ENCODE measurements around the gene ACADS. TPM values are rescaled to one million over a fixed set of nuclear protein-coding genes. Genes with fewer than 3 reads are reported as not detected.

Gene ACADS
- total RNA-seq, 1 donor from 2014 or later: 5.9 TPM

GRCh38 chr12:120738252-120739030 lies 12.8 kb downstream of the ACADS start:
- no peaks in the 10 kb centered on the region for H3K4me1 Mint-ChIP-seq
- peaks cover 7% of the 10 kb centered on the region for H3K36me3 Mint-ChIP-seq (ENCODE audit: low read depth)
- no peak overlapping the region for H3K27ac Mint-ChIP-seq (ENCODE audit: unreplicated experiment)
- no peaks in the 10 kb centered on the region for H3K9me3 Mint-ChIP-seq
- no peak overlapping the region for H3K4me3 Mint-ChIP-seq
- H3K27me3 Mint-ChIP-seq (ENCODE audit: low read depth): no peaks in the 10 kb centered on the region
- DNase-seq (ENCODE audit: low read depth, low spot score): no peak
- no peak for TF ChIP-seq CTCF (conservative IDR thresholded peaks at IDR 0.05)

GRCh38 chr12:120739031-120739762 lies 13.6 kb downstream of the ACADS start:
- no peak for TF ChIP-seq CTCF (conservative IDR thresholded peaks at IDR 0.05)
- Mint-ChIP-seq H3K27ac (ENCODE audit: unreplicated experiment) (no peak overlapping the region), H3K4me1 (no peaks in the 10 kb centered on the region), H3K4me3 (no peak overlapping the region), H3K36me3 (ENCODE audit: low read depth) (peaks cover 2% of the 10 kb centered on the region), H3K27me3 (ENCODE audit: low read depth) (no peaks in the 10 kb centered on the region), H3K9me3 (no peaks in the 10 kb centered on the region)
- no peak for DNase-seq (ENCODE audit: low read depth, low spot score)

- Mint-ChIP-seq H3K36me3 (ENCODE audit: low read depth) (no peaks in the 10 kb centered on the region), H3K4me1 (no peaks in the 10 kb centered on the region), H3K27ac (ENCODE audit: unreplicated experiment) (no peak overlapping the region), H3K4me3 (no peak overlapping the region), H3K9me3 (no peaks in the 10 kb centered on the region), H3K27me3 (ENCODE audit: low read depth) (no peaks in the 10 kb centered on the region)
- no peak for DNase-seq (ENCODE audit: low read depth, low spot score)
- no peak for TF ChIP-seq CTCF (conservative IDR thresholded peaks at IDR 0.05)
Observed at GRCh38 chr12:120739821-120740613, 14.4 kb downstream of the ACADS start.

- Mint-ChIP-seq H3K27ac (ENCODE audit: unreplicated experiment) (no peak overlapping the region), H3K27me3 (ENCODE audit: low read depth) (no peaks in the 10 kb centered on the region), H3K36me3 (ENCODE audit: low read depth) (no peaks in the 10 kb centered on the region), H3K9me3 (no peaks in the 10 kb centered on the region), H3K4me1 (no peaks in the 10 kb centered on the region), H3K4me3 (no peak overlapping the region)
- TF ChIP-seq CTCF (conservative IDR thresholded peaks at IDR 0.05): no peak
- no peak for DNase-seq (ENCODE audit: low read depth, low spot score)
Observed at GRCh38 chr12:120740871-120741270, 15.2 kb downstream of the ACADS start.
